Epidermal melanocyte (primary cell): ENCODE results near the gene MSL3B.

Experiments used
- DNase-seq: peaks from one replicate; pipeline ENCODE4 v3.0.0; 2011; ENCODE audit warnings: low spot score; ENCODE audit not compliant: insufficient read length

The MSL3B gene

DNA sequence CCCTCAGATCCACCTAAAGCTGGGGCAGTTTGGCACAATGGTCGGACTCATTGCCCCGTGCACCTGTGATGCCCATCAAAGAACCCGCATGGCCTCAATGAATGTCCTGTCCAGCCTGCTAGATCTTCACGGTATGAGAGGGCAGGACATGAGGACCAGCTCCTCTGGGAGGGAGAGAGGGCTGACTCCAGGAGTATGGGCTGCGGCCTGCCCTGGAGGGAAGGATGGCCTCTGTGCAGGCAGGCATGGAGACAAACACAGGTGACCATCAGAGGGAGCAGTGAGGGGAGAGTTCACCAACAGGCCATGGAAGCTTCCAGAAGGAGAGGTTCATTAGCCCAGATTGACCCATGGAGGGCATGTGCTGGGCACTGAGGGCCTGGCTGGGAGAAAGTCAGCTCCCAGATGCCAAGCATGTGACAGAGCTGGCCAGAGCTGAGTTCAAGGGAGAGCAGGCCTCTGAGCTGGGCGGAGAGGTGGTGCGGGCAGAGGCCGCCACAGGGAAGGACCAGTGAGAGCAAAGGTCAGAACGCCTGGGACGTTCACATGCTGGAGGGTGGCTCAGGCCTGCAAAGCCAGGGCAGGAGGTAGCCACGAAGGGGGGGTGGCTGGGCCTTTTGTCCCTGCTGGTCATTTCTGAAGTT lies 50.1 kb downstream of the MSL3B start:
- no peak for DNase-seq

DNA sequence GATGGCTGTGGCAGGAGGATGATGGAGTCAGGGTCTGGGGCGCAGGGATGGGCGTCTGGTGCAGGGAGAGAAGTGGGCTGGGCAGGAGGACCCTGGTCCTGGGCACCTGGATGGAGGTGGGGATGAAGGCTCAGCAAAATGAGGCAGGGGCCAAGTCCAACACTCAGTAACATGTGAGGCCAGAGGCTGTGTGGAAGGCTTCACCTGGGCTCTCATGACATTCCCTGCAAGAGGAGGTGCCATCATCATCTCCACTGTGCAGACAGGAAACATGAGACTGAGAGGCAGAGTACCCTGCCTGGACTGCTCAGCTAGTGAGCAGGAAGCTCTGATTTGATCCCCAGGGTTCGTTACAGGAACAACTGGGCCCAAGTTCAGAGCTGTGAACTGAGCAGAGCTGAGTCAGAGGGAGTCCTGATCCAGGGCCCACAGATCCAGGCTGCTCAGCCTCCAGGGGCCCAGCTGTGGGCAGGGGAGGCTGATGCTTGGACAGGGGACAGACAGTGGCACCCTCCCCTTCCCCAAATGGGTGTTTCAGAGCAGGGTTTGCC lies 50.8 kb downstream of the MSL3B start:
- DNase-seq = no peak

DNA sequence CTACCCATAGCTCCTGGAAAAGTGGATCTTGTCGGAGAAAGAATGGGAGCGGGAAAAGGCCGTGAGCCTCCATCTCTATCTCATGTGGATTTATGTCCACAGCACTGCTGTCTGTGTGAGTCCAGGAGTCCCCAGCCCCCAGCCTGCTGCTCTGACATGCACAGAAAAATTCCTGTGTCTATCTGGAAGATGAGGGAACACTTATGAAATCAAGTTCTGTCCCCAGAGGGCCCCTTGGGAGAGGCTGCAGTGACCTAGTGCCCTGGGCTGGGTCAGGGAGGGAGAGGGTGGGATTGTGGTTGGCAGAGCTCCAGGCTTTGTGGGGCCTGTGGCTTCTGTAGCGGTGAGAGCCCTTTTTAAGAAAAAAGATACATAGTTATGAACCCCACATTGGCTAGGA lies 51.4 kb downstream of the MSL3B start:
- no peak for DNase-seq

DNA sequence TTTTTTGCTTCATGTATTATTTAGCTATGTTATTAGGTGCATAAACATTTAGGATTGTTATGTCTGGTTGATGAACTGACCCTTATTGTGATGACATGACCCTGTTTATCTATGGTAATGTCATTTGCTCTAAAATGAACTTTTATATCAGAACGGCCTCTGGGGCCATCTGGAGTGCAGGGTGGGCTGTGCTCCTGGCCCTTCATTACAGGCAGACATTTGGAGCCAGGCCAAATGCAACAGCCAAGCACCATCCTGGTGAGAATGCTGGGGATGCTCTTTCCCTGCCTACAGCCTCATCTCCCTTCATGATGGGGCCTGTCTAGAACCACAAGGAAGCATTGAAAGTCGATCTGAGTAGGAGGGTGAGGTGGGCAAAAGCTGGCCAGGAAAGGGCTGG lies 51.9 kb downstream of the MSL3B start:
- DNase-seq = no peak

DNA sequence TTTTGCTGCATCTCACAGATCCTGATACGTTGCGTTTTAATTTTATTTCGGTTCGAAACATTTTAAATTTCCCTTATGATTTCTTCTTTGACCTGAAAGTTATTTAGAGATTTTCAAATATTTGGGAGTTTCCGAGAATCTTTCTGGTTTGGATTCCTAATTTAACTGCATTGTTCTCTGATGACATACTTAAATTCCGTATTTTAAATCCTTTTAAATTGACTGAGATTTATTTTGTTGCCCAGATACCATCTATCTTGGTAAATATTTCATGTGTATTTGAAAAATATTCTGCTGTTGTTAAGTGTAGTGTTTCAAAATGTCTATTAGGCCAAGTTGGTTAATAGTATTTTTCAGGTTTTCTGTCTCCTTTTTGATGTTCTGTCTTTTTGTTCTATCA lies 52.3 kb downstream of the MSL3B start:
- DNase-seq = no peak
